Transverse colon (tissue), 4 donors: Measurements from ENCODE around the gene NTHL1. TPM values are rescaled to one million over a fixed set of nuclear protein-coding genes. Genes with fewer than 3 reads are reported as not detected.

Experiments
- DNase-seq: peaks from one replicate; pipeline ENCODE4 v3.0.0-alpha.2; 2019
- H3K27ac ChIP-seq, 4 donors: fragments of 200-600 bp; sonication (generic); 2 replicates each; pipeline ENCODE4 v1.5.1; 2016 to 2018; ENCODE audit warnings: inconsistent platforms in 4 of 4
- H3K27me3 ChIP-seq: fragments of 200-600 bp; sonication (generic); 2 replicates; pipeline ENCODE4 v1.5.1; 2017; ENCODE audit warnings: inconsistent platforms
- H3K36me3 ChIP-seq, 4 donors: fragments of 200-600 bp; sonication (generic); 2 replicates each; pipeline ENCODE4 v1.5.1; 2017 to 2019; ENCODE audit warnings: inconsistent platforms in 4 of 4
- H3K4me1 ChIP-seq, 4 donors: fragments of 200-600 bp; sonication (generic); 2 replicates each; pipeline ENCODE4 v1.5.1; 2017 to 2020; ENCODE audit warnings: inconsistent platforms in 4 of 4
- H3K4me3 ChIP-seq, 4 donors: fragments of 200-600 bp; sonication (generic); 1 replicate in 1 of 4; 2 replicates in 3 of 4; pipeline versions ENCODE4 v1.5.1 to v1.6.1; 2017 to 2019; ENCODE audit warnings: inconsistent platforms in 4 of 4
- H3K9me3 ChIP-seq, 2 donors: fragments of 200-600 bp; sonication (generic); 2 replicates each; pipeline ENCODE4 v1.5.1; 2017 to 2019; ENCODE audit warnings: inconsistent platforms in 2 of 2
- CTCF ChIP-seq, 5 experiments: fragments of 200-600 bp in 3 of 5; fragments of 450-650 bp in 2 of 5; sonication (generic) in 3 of 5; IDR thresholded peaks; 1 replicate in 2 of 5; 2 replicates in 3 of 5; pipeline ENCODE4 v1.5.1; 2016 to 2017; ENCODE audit warnings: antibody characterized with exemption in 5 of 5, inconsistent platforms in 3 of 5, mild to moderate bottlenecking in 2 of 5, moderate library complexity in 1 of 5
- EP300 ChIP-seq: sonication (generic); formaldehyde crosslinking; IDR thresholded peaks from one replicate; pipeline ENCODE4 v1.6.1; 2017; ENCODE audit warnings: antibody characterized with exemption, low read depth
- POLR2A ChIP-seq: fragments of 450-650 bp; IDR thresholded peaks from one replicate; pipeline ENCODE4 v1.6.1; 2016; ENCODE audit warnings: antibody characterized with exemption, mild to moderate bottlenecking, moderate library complexity
- POLR2AphosphoS5 ChIP-seq, 3 donors: sonication (generic); formaldehyde crosslinking; IDR thresholded peaks; one replicate each; pipeline ENCODE4 v1.6.1; 2016; ENCODE audit warnings: antibody characterized with exemption in 3 of 3
- WGBS, 2 donors: methylation state at CpG; one replicate each; pipeline ENCODE4 v1.1.5; 2018; ENCODE audit warnings: low coverage in 1 of 2; 5-methylcytosine and 5-hydroxymethylcytosine counted together
- in situ Hi-C, 4 donors: fragments of 200-750 bp; cut with MboI; loops; one replicate each; pipeline versions ENCODE4 v1.15.0 to v1.15.1; 2017; ENCODE audit warnings: low sequenced_read_pairs in 3 of 4, low pct_ligation_motif_present in 1 of 4, low pct_unique_long_range_greater_than_20kb in 1 of 4
- intact Hi-C: fragments of 100-400 bp; cut with DNase I; formaldehyde crosslinking; loops from one replicate; pipeline ENCODE4 v1.15.1; 2023; ENCODE audit warnings: low total_unique reads
- small RNA-seq, 4 donors: library from RNA; depleted of rRNA; stranded (forward); fragments of <200 nt; gene quantifications; one replicate each; pipeline ENCODE3, GENCODE V24; 2016
- total RNA-seq, 4 donors: library from RNA; depleted of rRNA; stranded (reverse); fragments of >200 nt; gene quantifications; one replicate each; pipeline ENCODE4 v1.1.0, GENCODE V29; 2016

The NTHL1 gene
- total RNA-seq, 4 donors from 2014 or later = 12.7 to 32.9 (median 23.2) TPM

DNA sequence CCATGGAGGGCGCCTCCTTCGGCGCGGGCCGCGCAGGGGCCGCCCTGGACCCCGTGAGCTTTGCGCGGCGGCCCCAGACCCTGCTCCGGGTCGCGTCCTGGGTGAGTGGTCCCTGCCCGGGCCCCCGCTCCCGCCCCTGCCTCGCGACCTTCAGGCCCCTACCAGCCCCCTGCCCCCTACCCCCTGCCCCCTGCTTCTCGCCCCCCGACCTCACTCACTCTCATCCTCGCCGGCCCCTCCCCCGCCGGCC is 57.6 kb downstream of the NTHL1 start:
- WGBS, 2 donors = no CpG with 5 or more reads among the region's 25 CpGs
- Histone ChIP-seq H3K4me3 (peak overlapping the region in 2 of 4 donors; percentile 30 to 31), H3K9me3 (no peaks in the 10 kb centered on the region), H3K27me3 (peaks cover 34% of the 10 kb centered on the region), H3K27ac (no peak overlapping the region), H3K36me3 (peaks cover 0 to 7% (median 0%) of the 10 kb centered on the region in 4 donors), H3K4me1 (peaks cover 18 to 44% (median 38%) of the 10 kb centered on the region in 4 donors)
- no peak for TF ChIP-seq POLR2A
- no peak for TF ChIP-seq EP300
- no peak for TF ChIP-seq CTCF (IDR thresholded peaks at IDR 0.05)
- no peak for TF ChIP-seq POLR2AphosphoS5 (IDR thresholded peaks at IDR 0.05)
- in situ Hi-C loops = no loop called here
- intact Hi-C loops = no loop called here
- no peak for DNase-seq

Small RNA genes lying within 50 kb of the gene (small RNA-seq; reads per million reads assigned to genes)
- 0.88 to 1.9 (median 0.97) reads per million in 4 donors for gene MIR1225
- gene RN7SL219P = 0 reads per million in 4 donors

Other genes with a start within 250 kb of the NTHL1 start
- 100 to 1,000 TPM in 2 of 4 donors, 10 to 100 TPM in 2; 40.6 to 403 (median 121) TPM for gene HAGH, start 221.0 kb downstream of the NTHL1 start, total RNA-seq
- gene FAHD1, start 220.6 kb downstream of the NTHL1 start, total RNA-seq = 100 to 1,000 TPM in 2 of 4 donors, 10 to 100 TPM in 2; 88.0 to 149 (median 104) TPM
- gene MEIOB, start 175.7 kb downstream of the NTHL1 start, total RNA-seq = not detected
- 1 to 10 TPM in 2 of 4 donors, under 1 TPM in 1, not detected in 1; 1.00 to 4.4 (median 1.1) TPM for gene HS3ST6, start 129.4 kb downstream of the NTHL1 start, total RNA-seq
- gene MSRB1, start 104.6 kb downstream of the NTHL1 start, total RNA-seq = 10 to 100 TPM; 13.9 to 56.5 (median 29.3) TPM
- gene RPL3L, start 93.1 kb downstream of the NTHL1 start, total RNA-seq = under 1 TPM in 1 of 4 donors, not detected in 3; 0.55 TPM
- 100 to 1,000 TPM; 137 to 496 (median 250) TPM for gene NDUFB10, start 88.3 kb downstream of the NTHL1 start, total RNA-seq
- gene RPS2, start 83.0 kb downstream of the NTHL1 start, total RNA-seq = 1,000 to 10,000 TPM in 3 of 4 donors, 100 to 1,000 TPM in 1; 896 to 2,085 (median 1,613) TPM
- not detected for gene RNF151, start 81.0 kb downstream of the NTHL1 start, total RNA-seq
- 10 to 100 TPM; 23.2 to 31.0 (median 28.2) TPM for gene TBL3, start 75.8 kb downstream of the NTHL1 start, total RNA-seq
- 10 to 100 TPM in 3 of 4 donors, 1 to 10 TPM in 1; 4.2 to 29.8 (median 19.4) TPM for gene NOXO1, start 66.4 kb downstream of the NTHL1 start, total RNA-seq
- 100 to 1,000 TPM in 1 of 4 donors, 10 to 100 TPM in 3; 29.9 to 117 (median 64.3) TPM for gene GFER, start 63.6 kb downstream of the NTHL1 start, total RNA-seq
- 1 to 10 TPM in 3 of 4 donors, not detected in 1; 2.7 to 4.8 (median 2.9) TPM for gene SYNGR3, start 57.9 kb downstream of the NTHL1 start, total RNA-seq
- gene ZNF598, start 38.0 kb downstream of the NTHL1 start, total RNA-seq = 100 to 1,000 TPM in 1 of 4 donors, 10 to 100 TPM in 3; 28.3 to 145 (median 42.0) TPM
- gene NPW, start 28.0 kb downstream of the NTHL1 start, total RNA-seq = under 1 TPM in 1 of 4 donors, not detected in 3; 0.41 TPM
- 10 to 100 TPM in 3 of 4 donors, 1 to 10 TPM in 1; 3.7 to 61.9 (median 29.8) TPM for gene NHERF2, start 20.9 kb downstream of the NTHL1 start, total RNA-seq
- gene TSC2, start 151 bp upstream of the NTHL1 start, total RNA-seq = 100 to 1,000 TPM in 2 of 4 donors, 10 to 100 TPM in 2; 88.3 to 206 (median 127) TPM
- gene PKD1, start 88.1 kb upstream of the NTHL1 start, total RNA-seq = 1,000 to 10,000 TPM in 1 of 4 donors, 100 to 1,000 TPM in 3; 131 to 1,015 (median 289) TPM
- 10 to 100 TPM in 3 of 4 donors, 1 to 10 TPM in 1; 8.3 to 28.4 (median 14.2) TPM for gene RAB26, start 100.8 kb upstream of the NTHL1 start, total RNA-seq
- 10 to 100 TPM; 43.4 to 80.4 (median 63.0) TPM for gene TRAF7, start 107.9 kb upstream of the NTHL1 start, total RNA-seq
- gene CASKIN1, start 148.8 kb upstream of the NTHL1 start, total RNA-seq = under 1 TPM in 2 of 4 donors, not detected in 2; under 0.01 to 0.14 TPM
- 10 to 100 TPM; 50.8 to 81.8 (median 73.1) TPM for gene MLST8, start 157.6 kb upstream of the NTHL1 start, total RNA-seq
- 10 to 100 TPM in 2 of 4 donors, 1 to 10 TPM in 2; 5.7 to 29.9 (median 11.7) TPM for gene BRICD5, start 163.0 kb upstream of the NTHL1 start, total RNA-seq
- 10 to 100 TPM; 18.0 to 49.0 (median 29.5) TPM for gene PGP, start 167.0 kb upstream of the NTHL1 start, total RNA-seq
- 100 to 1,000 TPM in 1 of 4 donors, 10 to 100 TPM in 3; 36.5 to 124 (median 53.6) TPM for gene E4F1, start 175.8 kb upstream of the NTHL1 start, total RNA-seq
- 1 to 10 TPM in 1 of 4 donors, under 1 TPM in 2, not detected in 1; 0.55 to 3.0 (median 0.64) TPM for gene DNASE1L2, start 188.6 kb upstream of the NTHL1 start, total RNA-seq
- gene ECI1, start 203.8 kb upstream of the NTHL1 start, total RNA-seq = 100 to 1,000 TPM in 2 of 4 donors, 10 to 100 TPM in 2; 24.5 to 218 (median 100) TPM
- 100 to 1,000 TPM; 110 to 153 (median 126) TPM for gene RNPS1, start 220.3 kb upstream of the NTHL1 start, total RNA-seq